ENCODE measurements around the gene SGSM2.
A peak's percentile ranks its signal among the peaks of the same experiment; 100 is the strongest.

The SGSM2 gene

GRCh38 chr17:2402544-2402943 is 65.2 kb downstream of the SGSM2 start:
- Histone ChIP-seq H3K56ac (ENCODE audit: low read length) (no peak overlapping the region), H3K18ac (ENCODE audit: low read length) (no peak overlapping the region), H2BK15ac (replicated peaks; ENCODE audit: low read depth) (no peak overlapping the region), H3K27ac (ENCODE audit: low read depth, low read length) (no peak overlapping the region), H3K27me3 (ENCODE audit: insufficient read depth, low read length, poor library complexity) (no peaks in the 10 kb centered on the region), H3K4me3 (ENCODE audit: low read length) (no peak overlapping the region), H3K79me1 (ENCODE audit: low read length) (peaks cover 5% of the 10 kb centered on the region), H4K8ac (ENCODE audit: low read depth, low read length) (no peak overlapping the region), H3K23ac (ENCODE audit: low read length) (no peak overlapping the region), H2BK5ac (ENCODE audit: low read length) (no peak overlapping the region), H3K4me2 (ENCODE audit: low read length) (peak overlapping the region; percentile 39), H3K36me3 (ENCODE audit: control insufficient read depth, insufficient read depth, low read length) (no peaks in the 10 kb centered on the region), H2AK5ac (ENCODE audit: low read length) (no peak overlapping the region), H4K5ac (ENCODE audit: low read length) (no peak overlapping the region), H3K79me2 (ENCODE audit: control insufficient read depth, insufficient read depth, low read length) (peaks cover 5% of the 10 kb centered on the region), H2BK120ac (ENCODE audit: low read depth, low read length) (no peak overlapping the region), H3K9ac (ENCODE audit: low read length) (peak overlapping the region; percentile 56), H3K4ac (ENCODE audit: low read depth, low read length) (no peak overlapping the region), H3K4me1 (ENCODE audit: control insufficient read depth, low read depth, low read length) (no peaks in the 10 kb centered on the region)
- DNase-seq, result no peak
- no CpG with 5 or more reads among the region's 15 CpGs for WGBS (ENCODE audit: extremely low coverage, insufficient coverage, low lambda C conversion rate)

DNA sequence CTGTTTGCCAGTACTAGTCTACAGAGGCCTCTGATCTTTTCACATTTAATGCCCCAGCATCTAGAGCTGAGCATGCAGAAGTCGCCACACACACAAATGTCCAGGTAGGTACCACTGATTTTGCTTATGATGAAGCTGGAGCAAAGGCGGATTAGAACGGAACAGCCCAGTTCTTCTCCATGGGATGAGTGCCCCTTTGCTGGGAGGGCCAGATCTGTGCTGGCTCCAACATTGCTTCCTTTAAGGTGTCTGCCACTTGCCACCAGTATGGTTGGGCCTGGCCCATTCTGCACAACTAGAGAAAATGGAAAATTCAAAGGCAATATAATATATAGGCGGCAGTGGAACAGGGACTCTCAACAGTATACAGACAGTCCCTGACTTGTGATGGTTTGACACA is 65.7 kb downstream of the SGSM2 start:
- H2BK5ac ChIP-seq (ENCODE audit: low read length), result no peak overlapping the region
- peaks cover 5% of the 10 kb centered on the region for H3K79me1 ChIP-seq (ENCODE audit: low read length)
- H4K5ac ChIP-seq (ENCODE audit: low read length), result no peak overlapping the region
- H3K27ac ChIP-seq (ENCODE audit: low read depth, low read length), result no peak overlapping the region
- no peak overlapping the region for H2BK15ac ChIP-seq (replicated peaks; ENCODE audit: low read depth)
- no peaks in the 10 kb centered on the region for H3K27me3 ChIP-seq (ENCODE audit: insufficient read depth, low read length, poor library complexity)
- no peak overlapping the region for H3K4me3 ChIP-seq (ENCODE audit: low read length)
- H3K4me1 ChIP-seq (ENCODE audit: control insufficient read depth, low read depth, low read length), result no peaks in the 10 kb centered on the region
- no peak overlapping the region for H3K4ac ChIP-seq (ENCODE audit: low read depth, low read length)
- no peak overlapping the region for H4K8ac ChIP-seq (ENCODE audit: low read depth, low read length)
- WGBS (ENCODE audit: extremely low coverage, insufficient coverage, low lambda C conversion rate), result no CpG with 5 or more reads among the region's 4 CpGs
- no peak for DNase-seq
- H3K9ac ChIP-seq (ENCODE audit: low read length), result no peak overlapping the region
- no peak overlapping the region for H3K4me2 ChIP-seq (ENCODE audit: low read length)
- H3K79me2 ChIP-seq (ENCODE audit: control insufficient read depth, insufficient read depth, low read length), result peaks cover 2% of the 10 kb centered on the region
- H3K18ac ChIP-seq (ENCODE audit: low read length), result no peak overlapping the region
- H2AK5ac ChIP-seq (ENCODE audit: low read length), result no peak overlapping the region
- H3K56ac ChIP-seq (ENCODE audit: low read length), result no peak overlapping the region
- no peaks in the 10 kb centered on the region for H3K36me3 ChIP-seq (ENCODE audit: control insufficient read depth, insufficient read depth, low read length)
- no peak overlapping the region for H3K23ac ChIP-seq (ENCODE audit: low read length)
- H2BK120ac ChIP-seq (ENCODE audit: low read depth, low read length), result no peak overlapping the region

- Histone ChIP-seq H3K56ac (ENCODE audit: low read length) (no peak overlapping the region), H2BK5ac (ENCODE audit: low read length) (no peak overlapping the region), H3K27ac (ENCODE audit: low read depth, low read length) (no peak overlapping the region), H3K4ac (ENCODE audit: low read depth, low read length) (no peak overlapping the region), H2AK5ac (ENCODE audit: low read length) (no peak overlapping the region), H2BK15ac (replicated peaks; ENCODE audit: low read depth) (no peak overlapping the region), H3K23ac (ENCODE audit: low read length) (no peak overlapping the region), H3K4me3 (ENCODE audit: low read length) (no peak overlapping the region), H3K4me1 (ENCODE audit: control insufficient read depth, low read depth, low read length) (no peaks in the 10 kb centered on the region), H3K9ac (ENCODE audit: low read length) (no peak overlapping the region), H3K79me1 (ENCODE audit: low read length) (no peaks in the 10 kb centered on the region), H4K8ac (ENCODE audit: low read depth, low read length) (no peak overlapping the region), H3K36me3 (ENCODE audit: control insufficient read depth, insufficient read depth, low read length) (no peaks in the 10 kb centered on the region), H3K79me2 (ENCODE audit: control insufficient read depth, insufficient read depth, low read length) (no peaks in the 10 kb centered on the region), H3K27me3 (ENCODE audit: insufficient read depth, low read length, poor library complexity) (no peaks in the 10 kb centered on the region), H3K4me2 (ENCODE audit: low read length) (no peak overlapping the region), H3K18ac (ENCODE audit: low read length) (no peak overlapping the region), H2BK120ac (ENCODE audit: low read depth, low read length) (no peak overlapping the region), H4K5ac (ENCODE audit: low read length) (no peak overlapping the region)
- DNase-seq, result no peak
- WGBS (ENCODE audit: extremely low coverage, insufficient coverage, low lambda C conversion rate), result no CpG with 5 or more reads among the region's 14 CpGs
Measured at GRCh38 chr17:2405247-2405926, 68.1 kb downstream of the SGSM2 start.

GRCh38 chr17:2406271-2406902 is 69.1 kb downstream of the SGSM2 start:
- H3K79me1 ChIP-seq (ENCODE audit: low read length), result no peaks in the 10 kb centered on the region
- H3K18ac ChIP-seq (ENCODE audit: low read length), result no peak overlapping the region
- DNase-seq, result no peak
- H3K9ac ChIP-seq (ENCODE audit: low read length), result no peak overlapping the region
- H3K4me2 ChIP-seq (ENCODE audit: low read length), result no peak overlapping the region
- no peak overlapping the region for H2BK120ac ChIP-seq (ENCODE audit: low read depth, low read length)
- H3K36me3 ChIP-seq (ENCODE audit: control insufficient read depth, insufficient read depth, low read length), result no peaks in the 10 kb centered on the region
- no peak overlapping the region for H2AK5ac ChIP-seq (ENCODE audit: low read length)
- no CpG with 5 or more reads among the region's 8 CpGs for WGBS (ENCODE audit: extremely low coverage, insufficient coverage, low lambda C conversion rate)
- no peaks in the 10 kb centered on the region for H3K27me3 ChIP-seq (ENCODE audit: insufficient read depth, low read length, poor library complexity)
- no peaks in the 10 kb centered on the region for H3K4me1 ChIP-seq (ENCODE audit: control insufficient read depth, low read depth, low read length)
- H3K4ac ChIP-seq (ENCODE audit: low read depth, low read length), result no peak overlapping the region
- no peak overlapping the region for H2BK5ac ChIP-seq (ENCODE audit: low read length)
- no peak overlapping the region for H3K4me3 ChIP-seq (ENCODE audit: low read length)
- H2BK15ac ChIP-seq (replicated peaks; ENCODE audit: low read depth), result no peak overlapping the region
- H3K27ac ChIP-seq (ENCODE audit: low read depth, low read length), result no peak overlapping the region
- H3K23ac ChIP-seq (ENCODE audit: low read length), result no peak overlapping the region
- H3K56ac ChIP-seq (ENCODE audit: low read length), result no peak overlapping the region
- no peaks in the 10 kb centered on the region for H3K79me2 ChIP-seq (ENCODE audit: control insufficient read depth, insufficient read depth, low read length)
- no peak overlapping the region for H4K8ac ChIP-seq (ENCODE audit: low read depth, low read length)
- no peak overlapping the region for H4K5ac ChIP-seq (ENCODE audit: low read length)

DNA sequence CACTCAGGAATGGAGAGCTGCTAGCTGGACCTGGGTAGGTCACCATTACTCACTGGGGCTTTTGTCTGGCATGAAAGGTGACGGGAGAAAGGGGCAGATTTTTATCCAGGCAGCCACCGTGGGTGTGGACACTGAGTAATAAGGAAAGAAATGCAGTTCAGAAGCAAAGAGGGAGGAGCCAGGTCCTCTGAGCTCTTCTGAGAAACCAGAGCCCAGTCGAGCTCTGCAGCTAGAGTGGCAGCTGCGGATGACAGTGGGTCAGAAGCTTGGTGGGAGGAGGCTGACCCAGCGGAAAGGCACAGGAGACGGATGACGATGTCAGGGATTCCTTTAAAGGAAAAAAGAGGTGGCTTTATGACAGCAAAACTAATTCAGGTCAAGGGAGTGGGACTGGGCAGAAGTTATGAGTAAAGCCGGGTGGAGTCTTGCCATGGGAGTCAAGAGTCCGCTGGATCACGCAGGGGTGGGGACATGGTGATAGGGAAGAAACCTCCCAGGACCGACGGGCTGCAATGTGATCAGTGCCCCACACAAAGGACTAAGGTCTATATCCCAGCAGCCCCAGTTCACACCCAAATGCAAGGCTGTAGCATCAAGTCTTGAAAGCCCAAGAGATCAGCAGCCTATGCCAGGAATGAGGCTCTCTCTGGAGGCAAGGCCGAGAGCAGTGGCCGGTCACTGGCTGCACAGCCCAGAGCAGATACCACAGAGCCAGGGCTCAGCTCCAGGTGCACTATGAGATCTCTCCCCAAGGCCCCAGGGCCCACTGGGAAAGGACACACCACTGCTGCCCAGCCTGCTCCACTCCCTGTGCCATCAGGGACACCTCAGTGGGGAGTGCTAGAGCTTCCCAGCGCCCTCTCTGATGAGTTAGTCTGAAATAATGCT is 69.8 kb downstream of the SGSM2 start:
- no CpG with 5 or more reads among the region's 15 CpGs for WGBS (ENCODE audit: extremely low coverage, insufficient coverage, low lambda C conversion rate)
- no peak overlapping the region for H3K23ac ChIP-seq (ENCODE audit: low read length)
- no peak overlapping the region for H2AK5ac ChIP-seq (ENCODE audit: low read length)
- H3K4me3 ChIP-seq (ENCODE audit: low read length), result no peak overlapping the region
- H3K4me2 ChIP-seq (ENCODE audit: low read length), result no peak overlapping the region
- H3K36me3 ChIP-seq (ENCODE audit: control insufficient read depth, insufficient read depth, low read length), result no peaks in the 10 kb centered on the region
- H3K27me3 ChIP-seq (ENCODE audit: insufficient read depth, low read length, poor library complexity), result no peaks in the 10 kb centered on the region
- no peak overlapping the region for H3K4ac ChIP-seq (ENCODE audit: low read depth, low read length)
- no peak overlapping the region for H3K56ac ChIP-seq (ENCODE audit: low read length)
- H2BK120ac ChIP-seq (ENCODE audit: low read depth, low read length), result no peak overlapping the region
- H4K8ac ChIP-seq (ENCODE audit: low read depth, low read length), result no peak overlapping the region
- no peaks in the 10 kb centered on the region for H3K4me1 ChIP-seq (ENCODE audit: control insufficient read depth, low read depth, low read length)
- no peak overlapping the region for H2BK5ac ChIP-seq (ENCODE audit: low read length)
- H3K27ac ChIP-seq (ENCODE audit: low read depth, low read length), result no peak overlapping the region
- no peak overlapping the region for H2BK15ac ChIP-seq (replicated peaks; ENCODE audit: low read depth)
- no peaks in the 10 kb centered on the region for H3K79me2 ChIP-seq (ENCODE audit: control insufficient read depth, insufficient read depth, low read length)
- no peak overlapping the region for H3K18ac ChIP-seq (ENCODE audit: low read length)
- no peak overlapping the region for H4K5ac ChIP-seq (ENCODE audit: low read length)
- H3K9ac ChIP-seq (ENCODE audit: low read length), result no peak overlapping the region
- DNase-seq, result no peak
- H3K79me1 ChIP-seq (ENCODE audit: low read length), result no peaks in the 10 kb centered on the region
